IPS-11a (cell line): ENCODE data around the gene ZMYND19.
"Not testable (repeated sequence)": the region's sequence is repeated elsewhere in the genome, so short reads cannot be mapped to it uniquely, and the experiment has no call there.

Source experiments
- H3K4me3 ChIP-seq: one replicate; pipeline ENCODE4 v1.5.1; 2013; ENCODE audit warnings: low read depth, low read length, control low read depth

The ZMYND19 gene

GRCh38 chr9:137589441-137590122, 730 bp downstream of the ZMYND19 start:
- H3K4me3 ChIP-seq, result peak overlapping the region; percentile 68

DNA sequence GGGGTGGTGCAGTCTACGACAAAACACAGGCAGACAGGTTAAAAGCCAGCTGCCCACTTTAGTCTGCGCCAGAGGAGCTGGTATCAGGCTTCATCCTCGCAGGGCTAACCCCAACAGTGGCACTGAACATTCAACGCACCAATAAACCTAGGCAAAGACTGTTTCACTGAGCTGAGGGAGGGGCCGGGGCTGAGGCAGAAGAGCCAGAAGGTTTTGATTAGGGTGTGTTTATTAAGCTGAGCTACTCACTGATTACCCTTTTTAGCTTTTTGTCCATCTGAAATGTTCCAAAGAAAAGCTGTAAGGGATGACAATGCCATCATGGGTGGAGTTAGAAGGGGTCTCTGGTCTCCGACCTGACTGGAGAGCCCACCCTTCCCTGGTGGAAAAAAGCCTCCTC, 1.4 kb downstream of the ZMYND19 start:
- H3K4me3 ChIP-seq, result no peak overlapping the region

DNA sequence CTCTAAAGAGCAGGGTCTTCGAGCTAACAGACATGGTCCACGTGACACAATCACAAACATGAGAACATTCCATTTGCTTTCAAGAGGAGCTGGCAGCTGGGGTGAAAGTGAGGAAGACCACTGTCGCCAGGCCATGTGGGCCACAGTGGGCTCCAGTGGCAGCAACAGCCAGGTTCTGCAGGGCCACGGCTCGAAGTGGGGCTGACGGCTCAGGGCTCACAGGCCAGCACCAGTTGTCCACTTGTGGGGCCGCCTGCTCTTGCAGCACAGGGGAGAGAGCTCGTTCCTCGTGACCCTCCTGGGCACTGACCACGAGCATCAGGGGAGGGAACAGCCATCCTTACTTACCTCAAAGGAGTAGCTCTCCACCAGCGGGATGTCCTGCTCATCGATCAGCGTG, 2.0 kb downstream of the ZMYND19 start:
- no peak overlapping the region for H3K4me3 ChIP-seq

- no peak overlapping the region for H3K4me3 ChIP-seq
These were observed 3.5 kb downstream of the ZMYND19 start for GRCh38 chr9:137586854-137587253.

- no peak overlapping the region for H3K4me3 ChIP-seq
These were observed 6.4 kb downstream of the ZMYND19 start for GRCh38 chr9:137583957-137584356.

- no peak overlapping the region for H3K4me3 ChIP-seq
These were observed 7.0 kb downstream of the ZMYND19 start for GRCh38 chr9:137583347-137583746.

- no peak overlapping the region for H3K4me3 ChIP-seq
These were observed 7.9 kb downstream of the ZMYND19 start for GRCh38 chr9:137582286-137582860.

- no peak overlapping the region for H3K4me3 ChIP-seq
These were observed 8.7 kb downstream of the ZMYND19 start for GRCh38 chr9:137581361-137582285.

DNA sequence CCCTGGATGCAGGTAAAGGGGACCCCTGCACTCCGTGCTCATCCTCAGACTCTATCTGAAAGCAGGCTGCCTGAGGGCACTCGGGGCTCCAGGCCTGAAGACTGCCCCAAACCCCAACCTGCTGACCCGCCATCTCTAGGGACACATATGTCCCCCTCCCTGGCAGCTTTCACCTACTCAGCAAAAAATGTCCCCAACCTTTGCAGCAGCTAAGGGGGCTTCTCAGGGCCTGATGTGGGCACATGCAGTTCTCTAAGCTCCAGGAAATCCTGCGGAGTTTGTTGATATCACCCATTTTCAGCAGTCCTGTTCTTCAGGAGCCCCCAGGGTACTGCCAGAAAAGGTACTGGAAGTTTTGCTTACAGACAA, 9.4 kb downstream of the ZMYND19 start:
- H3K4me3 ChIP-seq, result no peak overlapping the region

GRCh38 chr9:137580209-137580953, 9.9 kb downstream of the ZMYND19 start:
- no peak overlapping the region for H3K4me3 ChIP-seq

- H3K4me3 ChIP-seq, result peak overlapping the region; percentile 79
These were observed 11.1 kb downstream of the ZMYND19 start for GRCh38 chr9:137579259-137579604.

DNA sequence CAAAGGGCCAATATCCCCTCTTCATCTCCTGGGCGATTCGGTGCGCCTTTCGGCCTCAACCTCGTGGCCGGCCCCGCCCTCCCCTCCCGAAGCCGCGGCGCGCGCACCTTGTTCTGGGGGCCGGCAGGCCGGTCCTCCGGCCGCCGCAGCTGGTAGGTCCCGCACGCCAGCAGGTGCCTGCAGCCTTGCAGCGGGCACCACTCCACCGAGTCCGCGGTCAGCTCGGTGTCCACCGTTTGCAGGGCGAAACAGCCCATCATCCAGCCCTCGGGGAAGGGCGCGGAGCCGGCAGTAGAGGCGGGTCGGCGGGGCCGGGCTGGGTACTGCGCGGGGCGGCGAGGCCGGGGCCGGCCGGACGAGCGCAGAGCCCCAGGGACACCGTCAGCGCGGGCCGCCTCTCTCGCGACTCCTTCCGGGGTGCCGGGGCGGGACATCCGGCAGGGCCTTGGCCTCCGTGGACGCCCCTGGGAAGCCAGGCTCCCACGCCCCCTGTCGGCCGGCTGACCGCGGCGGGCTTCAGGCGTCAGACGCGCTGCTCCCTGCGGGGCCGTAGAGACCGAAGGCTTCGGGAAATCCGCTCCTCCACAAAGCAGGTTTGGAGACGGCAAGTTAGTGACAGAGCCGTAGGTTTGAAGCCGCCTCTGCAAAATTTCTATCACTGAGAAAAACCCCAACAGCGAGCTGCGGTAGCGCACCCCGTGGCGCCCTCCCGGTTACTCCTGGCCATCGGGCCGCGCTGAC, 11.6 kb downstream of the ZMYND19 start, which contains the start of gene DPH7:
TSS of gene DPH7 (minus strand) at position 408 of the 741 bp plus-strand sequence. CDS start at position 260, 148 bp downstream.
- H3K4me3 ChIP-seq, result peak within 1 kb of the TSS; percentile 79

DNA sequence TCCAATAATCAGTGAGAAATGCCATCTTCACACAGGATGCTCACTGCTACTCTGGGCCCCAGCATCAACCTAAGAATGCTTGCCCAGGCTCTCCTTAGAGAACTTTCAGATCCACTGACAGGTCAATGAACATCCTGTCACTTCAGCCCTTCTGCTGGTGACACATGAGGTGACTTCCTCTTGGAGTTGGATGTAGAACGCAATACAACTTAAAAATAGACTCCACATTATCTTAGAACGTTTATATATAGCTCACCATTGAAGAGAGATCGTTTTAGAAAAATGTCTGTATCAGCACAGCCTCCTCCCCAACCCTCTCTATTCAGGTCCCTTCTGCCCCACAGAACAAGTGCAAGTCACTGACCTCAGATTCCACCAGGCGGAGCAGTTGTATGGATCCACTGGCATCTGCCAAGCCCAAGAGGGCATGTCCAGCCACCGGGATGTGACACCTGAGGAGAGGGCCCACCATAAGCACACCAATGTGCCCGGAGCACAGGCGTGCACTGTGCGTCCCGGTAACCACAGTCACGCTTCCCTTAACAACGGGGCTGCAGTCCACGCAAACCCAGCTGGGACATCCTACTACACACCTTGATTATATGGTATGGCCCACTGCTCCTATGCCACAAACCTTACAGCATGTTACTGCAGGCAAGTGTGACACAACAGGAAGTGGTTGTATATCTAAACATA, 14.4 kb downstream of the ZMYND19 start:
- no peak overlapping the region for H3K4me3 ChIP-seq

- H3K4me3 ChIP-seq, result no peak overlapping the region
These were observed 15.0 kb downstream of the ZMYND19 start for GRCh38 chr9:137575364-137575715.

GRCh38 chr9:137574192-137574591, 16.1 kb downstream of the ZMYND19 start:
- H3K4me3 ChIP-seq, result no peak overlapping the region

DNA sequence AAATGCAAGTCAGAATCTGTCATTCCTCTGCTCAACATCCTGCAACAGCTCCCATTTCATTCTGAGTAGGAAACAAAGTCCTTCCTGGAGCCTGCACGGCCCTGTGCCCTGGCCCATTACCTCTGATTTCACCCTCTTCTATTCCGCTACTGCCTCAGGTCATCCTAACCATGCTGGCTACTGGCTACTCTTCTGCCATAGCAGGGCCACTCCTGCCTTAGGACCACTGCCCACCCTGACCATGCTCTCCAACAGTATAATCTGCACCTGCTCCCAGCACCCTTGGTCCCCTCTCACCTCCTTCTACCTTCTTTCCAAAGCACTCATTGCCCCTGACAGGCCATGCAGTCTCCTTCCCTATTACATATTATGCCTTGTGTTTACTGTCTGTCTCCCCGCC, 19.7 kb downstream of the ZMYND19 start:
- no peak overlapping the region for H3K4me3 ChIP-seq

GRCh38 chr9:137569609-137570203, 20.6 kb downstream of the ZMYND19 start:
- H3K4me3 ChIP-seq, result no peak overlapping the region

- H3K4me3 ChIP-seq, result not testable (repeated sequence)
These were observed 21.9 kb downstream of the ZMYND19 start for GRCh38 chr9:137568445-137568844.

DNA sequence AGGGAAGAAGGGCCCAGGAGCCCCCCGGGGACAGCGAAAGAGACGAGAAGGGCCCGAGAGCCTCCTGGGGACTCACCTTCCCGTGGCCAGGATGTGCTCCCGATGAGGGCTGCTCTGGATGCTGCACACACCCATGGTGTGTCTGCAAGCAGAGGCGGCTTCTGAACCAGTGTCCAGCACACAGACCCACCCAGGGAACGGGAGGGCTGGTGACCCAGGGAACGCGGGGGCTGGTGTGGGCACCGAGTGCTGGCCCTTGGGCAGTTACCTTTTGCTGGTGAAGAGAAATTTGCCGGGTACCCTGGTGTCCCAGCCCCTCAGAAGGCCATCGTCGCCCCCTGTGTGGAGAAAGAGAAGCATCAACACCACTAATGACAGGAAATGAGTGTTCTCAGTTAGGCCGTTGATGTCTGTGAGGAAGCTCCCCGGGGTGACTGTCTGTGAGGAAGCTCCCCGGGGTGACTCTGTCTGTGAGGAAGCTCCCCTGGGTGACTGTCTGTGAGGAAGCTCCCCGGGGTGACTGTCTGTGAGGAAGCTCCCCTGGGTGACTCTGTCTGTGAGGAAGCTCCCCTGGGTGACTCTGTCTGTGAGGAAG, 25.4 kb downstream of the ZMYND19 start:
- H3K4me3 ChIP-seq, result no peak overlapping the region
